Measurements from ENCODE around the gene TRMT112. TPM values are rescaled to one million over a fixed set of nuclear protein-coding genes. Genes with fewer than 3 reads are reported as not detected.

Gene TRMT112
- total and polyA plus RNA-seq, 4 donors = 52.5 to 137 (median 131) TPM

GRCh38 chr11:64338716-64339115, 21.4 kb upstream of the TRMT112 start:
- H3K4me3 ChIP-seq (ENCODE audit: low read depth in 1 of 3, low read length in 3 of 3) = no peak overlapping the region
- 88% methylated on average over 8 of the region's 8 CpGs for WGBS
- TF ChIP-seq EGR1 (IDR thresholded peaks at IDR 0.05; ENCODE audit: low read depth in 2 of 2) (no peak), ZBTB33 (IDR thresholded peaks at IDR 0.05) (no peak), HNF4G (IDR thresholded peaks at IDR 0.05) (no peak), REST (IDR thresholded peaks at IDR 0.05) (no peak), GABPA (IDR thresholded peaks at IDR 0.05 in 1 of 2, conservative IDR thresholded peaks at IDR 0.05 in 1 of 2) (no peak), JUND (IDR thresholded peaks at IDR 0.05) (no peak), RAD21 (IDR thresholded peaks at IDR 0.05) (no peak), FOXA1 (IDR thresholded peaks at IDR 0.05) (no peak), RXRA (IDR thresholded peaks at IDR 0.05) (no peak), CTCF (IDR thresholded peaks at IDR 0.05; ENCODE audit: low read depth, low read length, missing input control) (no peak), FOXA2 (IDR thresholded peaks at IDR 0.05) (no peak), SP1 (IDR thresholded peaks at IDR 0.05) (no peak), NR2F2 (IDR thresholded peaks at IDR 0.05) (no peak), HNF4A (conservative IDR thresholded peaks at IDR 0.05) (no peak), ATF3 (IDR thresholded peaks at IDR 0.05) (no peak), YY1 (IDR thresholded peaks at IDR 0.05) (no peak), TAF1 (conservative IDR thresholded peaks at IDR 0.05) (no peak)
- TF ChIP-seq, protein P1, sequence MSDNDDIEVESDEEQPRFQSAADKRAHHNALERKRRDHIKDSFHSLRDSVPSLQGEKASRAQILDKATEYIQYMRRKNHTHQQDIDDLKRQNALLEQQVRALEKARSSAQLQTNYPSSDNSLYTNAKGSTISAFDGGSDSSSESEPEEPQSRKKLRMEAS (IDR thresholded peaks at IDR 0.05) = no peak
- no peaks in the 10 kb centered on the region for H3K9me3 ChIP-seq (ENCODE audit: control insufficient read depth in 4 of 4, low read length in 3 of 4)
- DNase-seq (ENCODE audit: low spot score) = no peak
- H3K27me3 ChIP-seq (ENCODE audit: control insufficient read depth in 4 of 4, insufficient read depth in 4 of 4, low read length in 3 of 4) = no peaks in the 10 kb centered on the region
- H3K27ac ChIP-seq (ENCODE audit: low read depth in 1 of 2, low read length in 2 of 2) = no peak overlapping the region
- no peaks in the 10 kb centered on the region for H3K36me3 ChIP-seq (ENCODE audit: control insufficient read depth in 4 of 4, insufficient read depth in 3 of 4, low read depth in 1 of 4, low read length in 3 of 4)
- peaks cover 0 to 12% (median 7%) of the 10 kb centered on the region in 4 donors for H3K4me1 ChIP-seq (ENCODE audit: control insufficient read depth in 4 of 4, insufficient read depth in 4 of 4, low read length in 3 of 4)
- H3K9ac ChIP-seq (ENCODE audit: low read depth in 1 of 2, low read length in 2 of 2) = no peak overlapping the region

Data from liver (tissue), 9 donors.